HG03139 (cell line): Measurements from ENCODE around the gene CIB2.
"Not testable (repeated sequence)": the region's sequence is repeated elsewhere in the genome, so short reads cannot be mapped to it uniquely, and the experiment has no call there.

Source experiments
- ATAC-seq: cut with Tn5 transposase; IDR thresholded peaks from one replicate; pipeline ENCODE4 v1.9.1; 2021; ENCODE audit not compliant: unreplicated experiment

CIB2 gene

GRCh38 chr15:78131295-78132061 is at the start of gene CIB2:
TSS of gene CIB2 (minus strand) at chr15:78131445. CDS start at chr15:78131215, 230 bp downstream.
- ATAC-seq = peak; percentile 68

- no peak for ATAC-seq
Measured at GRCh38 chr15:78179906-78180305, 48.7 kb upstream of the CIB2 start.

GRCh38 chr15:78179286-78179840 is 48.1 kb upstream of the CIB2 start:
- no peak for ATAC-seq

GRCh38 chr15:78178064-78178463 is 46.8 kb upstream of the CIB2 start:
- no peak for ATAC-seq

- ATAC-seq = no peak
Measured at GRCh38 chr15:78177447-78177873, 46.2 kb upstream of the CIB2 start.

- no peak for ATAC-seq
Measured at GRCh38 chr15:78175330-78175729, 44.1 kb upstream of the CIB2 start.

GRCh38 chr15:78174401-78174800 is 43.2 kb upstream of the CIB2 start:
- no peak for ATAC-seq

GRCh38 chr15:78171864-78172472 is 40.7 kb upstream of the CIB2 start:
- no peak for ATAC-seq

GRCh38 chr15:78170848-78171773 is 39.9 kb upstream of the CIB2 start:
- peak; percentile 42 for ATAC-seq

GRCh38 chr15:78168608-78169007 is 37.4 kb upstream of the CIB2 start:
- no peak for ATAC-seq

- peak; percentile 74 for ATAC-seq
Measured at GRCh38 chr15:78167227-78167888, 36.1 kb upstream of the CIB2 start.

- ATAC-seq = no peak
Measured at GRCh38 chr15:78164010-78164409, 32.8 kb upstream of the CIB2 start.

- ATAC-seq = no peak
Measured at GRCh38 chr15:78162038-78162437, 30.8 kb upstream of the CIB2 start.

- no peak for ATAC-seq
Measured at GRCh38 chr15:78159395-78159794, 28.1 kb upstream of the CIB2 start.

- ATAC-seq = no peak
Measured at GRCh38 chr15:78157203-78157602, 26.0 kb upstream of the CIB2 start.

GRCh38 chr15:78156653-78157052 is 25.4 kb upstream of the CIB2 start:
- no peak for ATAC-seq

- ATAC-seq = no peak
Measured at GRCh38 chr15:78155355-78155939, 24.2 kb upstream of the CIB2 start.

GRCh38 chr15:78154955-78155354 is 23.7 kb upstream of the CIB2 start:
- ATAC-seq = no peak

GRCh38 chr15:78151075-78151474 is 19.8 kb upstream of the CIB2 start:
- not testable (repeated sequence) for ATAC-seq
